Measurements from ENCODE around the gene HEPACAM. TPM values are rescaled to one million over a fixed set of nuclear protein-coding genes. Genes with fewer than 3 reads are reported as not detected.

The HEPACAM gene
- total RNA-seq, 1 experiment from 2014 or later = not detected

- Histone ChIP-seq H2AFZ (ENCODE audit: low read length) (no peak overlapping the region), H3K23me2 (ENCODE audit: insufficient read length, low read depth, low read length, poor library complexity, severe bottlenecking) (peaks cover 8% of the 10 kb centered on the region), H3K14ac (ENCODE audit: insufficient read depth, low read length) (no peak overlapping the region), H3K27me3 (ENCODE audit: insufficient read depth, low read length) (no peaks in the 10 kb centered on the region), H3K79me2 (ENCODE audit: insufficient read depth, low read length) (no peaks in the 10 kb centered on the region), H3K4me1 (ENCODE audit: insufficient read depth, low read length) (no peaks in the 10 kb centered on the region; the same call in 1 of the 2 replicates), H3T11ph (ENCODE audit: low read length) (no peak overlapping the region), H3K4me2 (ENCODE audit: insufficient read depth, insufficient read length, low read length) (no peak overlapping the region), H3K56ac (ENCODE audit: insufficient read length, low read depth, low read length) (no peak overlapping the region), H4K5ac (ENCODE audit: insufficient read length, low read depth, low read length) (no peak overlapping the region), H2BK15ac (ENCODE audit: low read depth, low read length) (no peak overlapping the region), H2BK5ac (ENCODE audit: insufficient read length, low read length) (no peak overlapping the region), H3K9me3 (ENCODE audit: control insufficient read depth, low read depth, low read length) (no peaks in the 10 kb centered on the region), H3K9ac (ENCODE audit: extremely low read depth, insufficient read length, low read length) (no peak overlapping the region), H2BK120ac (ENCODE audit: low read depth, low read length, poor library complexity, severe bottlenecking) (no peak overlapping the region), H3K18ac (ENCODE audit: insufficient read length, low read depth, low read length) (no peak overlapping the region), H2BK12ac (ENCODE audit: insufficient read length, low read depth, low read length) (no peak overlapping the region), H3K23ac (ENCODE audit: insufficient read length, low read depth, low read length) (no peak overlapping the region), H3K4ac (ENCODE audit: low read depth, low read length) (no peak overlapping the region), H2AK5ac (ENCODE audit: insufficient read length, low read length) (no peak overlapping the region), H3K27ac (ENCODE audit: insufficient read length, low read depth, low read length) (no peak overlapping the region), H4K20me1 (ENCODE audit: control insufficient read depth, insufficient read depth, insufficient read length) (no peaks in the 10 kb centered on the region), H2BK20ac (ENCODE audit: low read depth, low read length, poor library complexity, severe bottlenecking) (no peak overlapping the region), H4K91ac (ENCODE audit: insufficient read length, low read depth, low read length) (no peak overlapping the region), H3K79me1 (ENCODE audit: insufficient read depth, low read depth, low read length, poor library complexity, severe bottlenecking) (no peaks in the 10 kb centered on the region), H4K8ac (replicated peaks; ENCODE audit: insufficient read length, low read depth, low read length) (no peak overlapping the region)
- no peak overlapping the region for H3K4me3 Mint-ChIP-seq
- peaks cover 0 to 7% of the 10 kb centered on the region in 2 experiments; a peak in 2 of 5 replicates for H3K9me3 Mint-ChIP-seq
- WGBS (ENCODE audit: extremely low coverage, insufficient read length, low lambda C conversion rate) = no CpG with 5 or more reads among the region's 3 CpGs
- DNase-seq = no peak
- H3K36me3 Mint-ChIP-seq (ENCODE audit: insufficient read depth in 1 of 3, low read depth in 3 of 3) = no peaks in the 10 kb centered on the region; a peak in 1 of 7 replicates
- TF ChIP-seq, protein P1, sequence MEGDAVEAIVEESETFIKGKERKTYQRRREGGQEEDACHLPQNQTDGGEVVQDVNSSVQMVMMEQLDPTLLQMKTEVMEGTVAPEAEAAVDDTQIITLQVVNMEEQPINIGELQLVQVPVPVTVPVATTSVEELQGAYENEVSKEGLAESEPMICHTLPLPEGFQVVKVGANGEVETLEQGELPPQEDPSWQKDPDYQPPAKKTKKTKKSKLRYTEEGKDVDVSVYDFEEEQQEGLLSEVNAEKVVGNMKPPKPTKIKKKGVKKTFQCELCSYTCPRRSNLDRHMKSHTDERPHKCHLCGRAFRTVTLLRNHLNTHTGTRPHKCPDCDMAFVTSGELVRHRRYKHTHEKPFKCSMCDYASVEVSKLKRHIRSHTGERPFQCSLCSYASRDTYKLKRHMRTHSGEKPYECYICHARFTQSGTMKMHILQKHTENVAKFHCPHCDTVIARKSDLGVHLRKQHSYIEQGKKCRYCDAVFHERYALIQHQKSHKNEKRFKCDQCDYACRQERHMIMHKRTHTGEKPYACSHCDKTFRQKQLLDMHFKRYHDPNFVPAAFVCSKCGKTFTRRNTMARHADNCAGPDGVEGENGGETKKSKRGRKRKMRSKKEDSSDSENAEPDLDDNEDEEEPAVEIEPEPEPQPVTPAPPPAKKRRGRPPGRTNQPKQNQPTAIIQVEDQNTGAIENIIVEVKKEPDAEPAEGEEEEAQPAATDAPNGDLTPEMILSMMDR (conservative IDR thresholded peaks at IDR 0.05) = no peak
- H3K27me3 Mint-ChIP-seq (ENCODE audit: low read depth) = peaks cover 25% of the 10 kb centered on the region
- no peaks in the 10 kb centered on the region for H3K4me1 Mint-ChIP-seq
- no peak overlapping the region for H3K27ac Mint-ChIP-seq
Observed at GRCh38 chr11:124951341-124951740, 15.5 kb upstream of the HEPACAM start.

Data from H9 (cell line).